G401 (cell line): ENCODE measurements around the gene HEATR1. TPM values are rescaled to one million over a fixed set of nuclear protein-coding genes. Genes with fewer than 3 reads are reported as not detected.
A peak's percentile ranks its signal among the peaks of the same experiment; 100 is the strongest.
"Not testable (repeated sequence)": the region's sequence is repeated elsewhere in the genome, so short reads cannot be mapped to it uniquely, and the experiment has no call there.

ENCODE experiments used
- DNase-seq: peaks from one replicate; pipeline ENCODE4 v3.0.0-alpha.2; 2015; ENCODE audit warnings: low spot score
- in situ Hi-C: cut with HindIII; loops from 2 replicates; pipeline ENCODE4 v1.10.0; 2016; ENCODE audit warnings: low sequenced_read_pairs, mixed read lengths
- total RNA-seq: library from RNA; depleted of rRNA; stranded (reverse); fragments of >200 nt; shearing (Covaris generic); gene quantifications from 2 replicates; pipeline ENCODE4 v1.2.3, GENCODE V29; 2014; rRNA removed

HEATR1 gene, protein sequence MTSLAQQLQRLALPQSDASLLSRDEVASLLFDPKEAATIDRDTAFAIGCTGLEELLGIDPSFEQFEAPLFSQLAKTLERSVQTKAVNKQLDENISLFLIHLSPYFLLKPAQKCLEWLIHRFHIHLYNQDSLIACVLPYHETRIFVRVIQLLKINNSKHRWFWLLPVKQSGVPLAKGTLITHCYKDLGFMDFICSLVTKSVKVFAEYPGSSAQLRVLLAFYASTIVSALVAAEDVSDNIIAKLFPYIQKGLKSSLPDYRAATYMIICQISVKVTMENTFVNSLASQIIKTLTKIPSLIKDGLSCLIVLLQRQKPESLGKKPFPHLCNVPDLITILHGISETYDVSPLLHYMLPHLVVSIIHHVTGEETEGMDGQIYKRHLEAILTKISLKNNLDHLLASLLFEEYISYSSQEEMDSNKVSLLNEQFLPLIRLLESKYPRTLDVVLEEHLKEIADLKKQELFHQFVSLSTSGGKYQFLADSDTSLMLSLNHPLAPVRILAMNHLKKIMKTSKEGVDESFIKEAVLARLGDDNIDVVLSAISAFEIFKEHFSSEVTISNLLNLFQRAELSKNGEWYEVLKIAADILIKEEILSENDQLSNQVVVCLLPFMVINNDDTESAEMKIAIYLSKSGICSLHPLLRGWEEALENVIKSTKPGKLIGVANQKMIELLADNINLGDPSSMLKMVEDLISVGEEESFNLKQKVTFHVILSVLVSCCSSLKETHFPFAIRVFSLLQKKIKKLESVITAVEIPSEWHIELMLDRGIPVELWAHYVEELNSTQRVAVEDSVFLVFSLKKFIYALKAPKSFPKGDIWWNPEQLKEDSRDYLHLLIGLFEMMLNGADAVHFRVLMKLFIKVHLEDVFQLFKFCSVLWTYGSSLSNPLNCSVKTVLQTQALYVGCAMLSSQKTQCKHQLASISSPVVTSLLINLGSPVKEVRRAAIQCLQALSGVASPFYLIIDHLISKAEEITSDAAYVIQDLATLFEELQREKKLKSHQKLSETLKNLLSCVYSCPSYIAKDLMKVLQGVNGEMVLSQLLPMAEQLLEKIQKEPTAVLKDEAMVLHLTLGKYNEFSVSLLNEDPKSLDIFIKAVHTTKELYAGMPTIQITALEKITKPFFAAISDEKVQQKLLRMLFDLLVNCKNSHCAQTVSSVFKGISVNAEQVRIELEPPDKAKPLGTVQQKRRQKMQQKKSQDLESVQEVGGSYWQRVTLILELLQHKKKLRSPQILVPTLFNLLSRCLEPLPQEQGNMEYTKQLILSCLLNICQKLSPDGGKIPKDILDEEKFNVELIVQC (N-terminal part only)
- 17.0 and 17.6 TPM in 2 replicates for total RNA-seq

DNA sequence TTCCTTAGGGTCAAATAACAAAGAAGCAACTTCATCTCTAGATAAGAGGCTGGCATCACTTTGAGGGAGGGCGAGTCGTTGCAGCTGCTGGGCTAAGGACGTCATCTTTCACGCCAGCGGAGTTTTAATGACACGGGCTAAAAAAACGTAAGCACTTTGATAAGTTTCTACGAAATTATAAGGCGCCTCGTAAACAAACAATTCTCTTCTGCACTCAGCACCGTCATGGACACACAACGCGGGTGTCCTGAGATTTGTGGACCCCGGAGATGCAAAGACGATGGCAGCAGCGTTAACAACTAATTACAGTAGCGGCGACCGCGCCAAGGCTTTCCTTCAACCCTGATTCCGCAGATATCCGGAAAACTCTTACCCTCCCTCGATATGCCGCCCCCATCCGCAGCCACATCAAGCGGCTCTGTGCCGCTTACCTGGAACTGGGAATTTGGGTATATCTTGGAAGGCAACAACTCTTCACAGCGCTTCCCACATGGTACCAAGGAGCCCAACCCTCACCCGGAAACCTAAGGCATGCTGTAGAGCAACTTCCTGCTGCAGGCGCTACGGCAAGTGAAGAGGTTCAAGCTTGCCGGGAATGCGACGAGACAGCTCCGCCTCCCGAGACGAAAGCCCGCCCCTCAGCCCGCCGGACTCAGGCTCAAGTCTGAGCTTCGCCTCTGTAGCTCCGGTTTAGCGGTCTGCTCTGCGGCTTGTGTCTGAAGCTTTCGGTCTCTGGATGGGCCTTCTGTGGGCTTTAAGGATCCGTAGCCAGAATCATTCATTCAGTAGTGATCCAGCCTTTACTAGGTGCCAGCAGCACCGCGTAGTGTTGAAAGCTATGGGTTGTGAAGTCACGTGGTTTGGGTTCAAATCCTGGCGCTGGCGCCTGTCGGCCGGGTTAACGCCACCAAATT, at the start of gene HEATR1:
Gene HEATR1, minus strand, starts transcription at position 526 of the 914 bp plus-strand sequence. Its CDS starts 421 bp downstream, at position 105.
- DNase-seq: peak; percentile 96
- in situ Hi-C loops: no loop called here

DNA sequence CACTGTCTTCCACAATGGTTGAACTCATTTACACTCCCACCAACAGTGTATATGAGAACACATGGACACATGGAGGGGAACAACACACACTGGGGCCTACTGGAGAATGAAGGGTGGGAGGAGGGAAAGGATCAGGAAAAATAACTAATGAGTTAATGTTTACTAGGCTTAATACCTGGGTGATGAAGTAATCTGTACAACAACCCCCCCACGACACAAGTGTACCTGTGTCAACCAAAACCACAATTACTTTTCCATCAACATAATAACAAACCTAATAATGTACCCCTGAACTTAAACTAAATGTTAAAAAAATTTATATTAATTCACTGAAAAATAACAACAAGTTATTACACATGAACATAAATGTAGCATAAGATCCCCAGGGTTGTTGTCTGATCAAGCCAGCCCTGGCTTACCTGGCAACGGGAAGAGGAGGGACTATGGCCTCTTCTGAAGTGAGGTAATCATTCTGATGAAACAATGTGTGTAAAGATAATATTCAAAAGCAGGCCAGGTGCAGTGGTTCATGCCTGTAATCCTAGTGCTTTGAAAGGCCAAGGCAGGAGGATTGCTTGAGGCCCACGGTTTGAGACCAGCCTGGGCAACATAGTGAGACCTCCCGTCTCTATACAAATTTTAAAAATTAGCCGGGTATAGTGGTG, 40.8 kb upstream of the HEATR1 start:
- in situ Hi-C loops: no loop called here
- no peak for DNase-seq

DNA sequence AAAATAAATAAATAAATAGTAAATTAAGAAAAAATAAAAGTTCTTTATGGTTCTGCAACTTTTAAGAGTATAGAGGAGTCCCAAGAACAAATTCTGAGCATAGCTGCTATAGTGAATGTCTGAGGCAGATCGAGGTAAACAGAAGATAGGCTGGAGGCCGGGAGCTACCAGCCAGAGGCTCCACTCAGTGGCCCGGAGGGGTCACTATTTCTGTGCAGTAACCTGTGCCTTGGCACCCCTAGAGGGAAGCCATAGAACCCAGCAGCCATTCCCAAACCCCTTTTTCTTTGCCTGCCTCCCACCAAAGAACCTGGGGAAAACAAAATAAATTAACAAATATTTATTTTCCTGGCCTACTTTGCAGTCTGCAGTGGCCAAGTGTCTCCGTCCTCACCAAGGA, 38.4 kb upstream of the HEATR1 start:
- DNase-seq: no peak
- in situ Hi-C loops: no loop called here

DNA sequence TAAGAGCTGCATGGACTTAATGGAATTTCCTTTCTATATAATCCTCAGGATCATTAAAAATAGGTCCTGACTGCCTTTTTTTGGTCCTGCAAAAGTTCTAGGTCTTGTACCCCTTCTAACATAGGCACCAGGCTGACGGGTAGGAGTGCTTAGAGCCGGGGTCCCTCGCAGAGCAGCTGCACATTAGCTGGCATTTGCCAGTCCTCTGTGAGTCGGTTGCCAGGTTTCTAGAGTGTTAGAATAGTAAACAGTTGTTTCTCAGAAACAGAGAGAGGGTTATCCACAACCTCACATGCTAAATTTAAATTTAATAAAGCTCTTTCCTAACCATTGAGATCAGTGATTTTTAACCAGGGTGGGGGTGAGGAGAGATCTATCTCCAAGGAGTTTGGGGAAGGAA, 35.4 kb upstream of the HEATR1 start:
- DNase-seq: no peak
- in situ Hi-C loops: no loop called here

DNA sequence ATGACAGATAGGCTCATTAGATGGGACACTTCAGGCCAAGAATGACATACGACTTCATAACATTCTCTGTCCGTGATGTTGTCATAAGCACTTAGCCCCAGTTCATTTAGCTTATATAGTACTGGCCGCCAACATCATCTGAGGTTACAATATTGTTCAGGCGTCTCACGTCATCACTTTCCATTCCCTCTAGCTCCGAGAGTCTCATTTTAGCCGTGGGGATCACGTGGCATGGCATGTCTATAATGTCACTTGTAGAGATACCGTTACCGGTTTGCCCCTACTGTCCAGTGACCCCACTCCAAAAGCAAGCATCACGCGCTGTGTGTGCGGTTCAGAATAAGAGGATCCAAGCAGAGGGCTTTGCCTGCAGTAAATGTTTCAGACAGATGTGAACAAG, 34.6 kb upstream of the HEATR1 start:
- in situ Hi-C loops: no loop called here

DNA sequence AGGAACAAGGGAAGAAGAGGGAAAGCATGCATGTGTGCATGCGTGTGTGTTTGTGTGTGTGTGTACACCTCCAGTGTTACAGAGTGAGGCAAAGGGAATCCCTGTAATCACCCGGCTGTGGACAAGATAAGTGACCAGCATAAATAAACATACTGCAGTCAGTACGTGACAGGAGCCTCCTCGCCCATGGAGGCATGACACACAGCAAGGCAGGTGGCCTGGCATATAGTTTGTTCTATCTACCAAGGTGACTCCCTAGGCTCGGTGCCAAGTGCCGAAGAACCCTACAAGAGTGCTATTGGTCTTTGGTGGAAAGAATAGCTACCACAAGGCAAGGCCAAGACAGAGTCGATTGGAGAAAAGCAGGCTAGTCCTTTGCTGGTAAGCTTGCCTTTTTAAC, 31.7 kb upstream of the HEATR1 start:
- in situ Hi-C loops: no loop called here
- no peak for DNase-seq

More for the DNA sequence above, 34.6 kb upstream of the HEATR1 start:
- no peak for DNase-seq

DNA sequence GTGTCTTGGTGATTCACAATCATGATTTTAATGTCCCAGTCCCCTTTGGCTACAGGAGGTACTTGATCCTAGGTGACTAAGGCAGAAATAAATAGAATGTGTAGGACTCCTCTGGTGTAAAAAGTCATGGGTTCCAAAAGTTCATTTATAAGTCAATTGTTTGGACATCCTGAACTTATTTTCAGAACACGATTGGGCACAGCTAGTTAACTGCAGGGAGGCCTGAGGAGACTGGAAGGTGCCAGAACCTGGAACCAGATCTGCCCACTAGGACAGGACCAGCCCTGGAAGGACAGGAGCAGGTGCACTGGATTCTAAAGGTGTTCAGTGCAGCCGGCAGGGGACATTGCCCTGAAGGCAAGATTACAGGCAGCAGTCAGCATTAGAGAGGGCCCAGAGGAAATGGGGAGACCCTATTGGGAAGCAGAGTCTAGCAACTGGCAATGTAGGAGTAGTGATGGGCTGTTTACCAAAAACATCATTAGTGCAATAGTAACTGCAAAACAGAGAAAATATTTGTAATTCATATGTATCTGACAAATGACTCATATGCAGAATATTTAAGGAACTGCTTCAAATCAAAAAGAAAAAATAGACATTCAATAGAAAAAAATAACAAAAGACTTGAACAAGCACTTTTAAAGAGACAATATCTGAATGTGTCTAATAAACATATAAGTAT, 23.6 kb upstream of the HEATR1 start:
- in situ Hi-C loops: no loop called here
- no peak for DNase-seq

DNA sequence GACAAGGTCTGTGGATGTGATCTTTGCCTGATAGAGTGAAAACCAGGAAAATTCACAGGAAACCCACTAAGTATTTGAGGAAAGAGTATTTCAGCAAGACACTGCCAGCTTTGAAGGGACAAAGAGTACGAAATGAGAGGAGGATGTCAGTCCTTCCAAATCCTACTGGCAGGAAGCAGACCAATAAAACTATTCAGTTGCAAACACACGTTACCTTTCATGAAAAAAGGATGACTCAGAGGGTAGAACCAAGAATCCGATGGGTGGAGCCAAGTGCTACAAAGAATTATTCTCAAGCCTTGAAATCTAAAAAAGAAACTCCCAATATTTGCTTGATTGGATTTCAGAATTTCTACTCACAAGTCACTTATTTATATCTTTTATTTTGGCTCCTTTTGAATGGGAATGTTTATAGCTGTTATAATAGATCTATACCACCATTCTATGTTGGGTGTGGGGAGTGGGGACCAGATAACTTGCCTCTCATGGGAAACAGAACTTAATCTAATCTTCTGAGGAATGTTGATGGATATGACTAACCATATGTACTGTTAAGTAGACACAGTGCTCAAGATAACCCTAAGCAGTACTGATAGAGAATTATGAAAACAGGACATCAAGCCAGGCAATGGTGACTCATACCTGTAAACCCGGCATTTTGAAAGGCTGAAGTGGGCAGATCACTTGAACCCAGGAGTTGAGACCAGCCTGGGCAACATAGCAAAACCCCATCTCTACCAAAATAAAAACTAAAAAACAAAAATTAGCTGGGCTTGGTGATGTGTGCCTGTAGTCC, 19.3 kb upstream of the HEATR1 start:
- in situ Hi-C loops: no loop called here
- no peak for DNase-seq

DNA sequence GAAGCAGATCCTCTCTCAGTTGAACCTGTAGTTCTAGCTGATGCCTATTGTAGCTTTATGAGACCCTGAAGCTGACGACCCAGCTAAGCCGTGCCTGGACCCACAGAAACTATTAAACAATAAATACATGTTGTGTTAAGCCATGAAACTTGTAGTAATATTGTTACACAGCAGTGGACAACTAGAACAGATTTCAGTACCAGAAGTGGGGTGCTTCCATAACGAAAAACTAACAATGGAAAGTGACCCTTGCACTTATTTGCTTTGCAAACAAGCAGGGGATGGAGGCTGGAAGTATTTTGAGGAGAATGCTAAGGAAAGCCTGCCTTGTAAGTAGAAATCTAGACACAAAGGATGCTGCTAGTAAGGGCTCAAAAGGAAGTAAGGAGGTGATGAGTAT, 18.1 kb upstream of the HEATR1 start:
- no peak for DNase-seq
- in situ Hi-C loops: no loop called here

DNA sequence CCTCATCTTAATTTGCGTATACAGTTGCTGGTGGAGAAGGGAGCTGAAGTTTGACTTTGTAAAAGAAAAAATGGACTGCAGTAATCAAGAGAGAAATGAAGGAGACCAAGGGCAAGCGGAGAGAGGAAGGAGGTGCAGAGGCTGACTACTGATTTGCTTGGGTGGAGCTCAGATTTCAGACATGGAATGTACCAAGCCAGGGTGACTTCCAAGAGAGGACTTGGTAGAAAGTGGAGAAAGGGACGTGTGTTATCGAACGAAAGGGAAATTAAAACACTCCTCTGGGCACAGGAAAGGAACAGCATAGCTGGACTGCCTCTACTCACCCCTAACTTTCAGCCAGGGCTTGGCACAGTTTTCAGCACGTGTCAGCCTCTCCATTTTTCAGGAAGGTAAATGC, 15.1 kb upstream of the HEATR1 start:
- in situ Hi-C loops: no loop called here
- DNase-seq: no peak

DNA sequence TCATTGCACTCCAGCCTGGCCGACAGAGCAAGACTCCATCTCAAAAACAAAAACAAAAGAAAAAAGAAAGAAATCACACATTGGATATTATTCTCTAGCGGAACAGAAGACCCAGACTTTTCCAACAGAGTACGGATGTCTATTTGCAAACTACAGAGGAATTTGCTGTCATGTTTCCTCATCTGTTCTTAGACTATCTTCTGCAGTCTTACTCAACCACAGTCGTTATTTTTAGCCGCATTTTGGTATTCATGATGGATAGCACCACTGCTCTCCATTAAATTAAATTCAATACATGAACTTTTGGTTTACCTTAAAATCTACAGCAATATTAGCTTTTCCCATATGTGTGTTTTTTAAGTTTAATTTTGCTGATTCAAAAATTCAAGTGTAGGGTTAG, 14.2 kb upstream of the HEATR1 start:
- DNase-seq: no peak
- in situ Hi-C loops: no loop called here

DNA sequence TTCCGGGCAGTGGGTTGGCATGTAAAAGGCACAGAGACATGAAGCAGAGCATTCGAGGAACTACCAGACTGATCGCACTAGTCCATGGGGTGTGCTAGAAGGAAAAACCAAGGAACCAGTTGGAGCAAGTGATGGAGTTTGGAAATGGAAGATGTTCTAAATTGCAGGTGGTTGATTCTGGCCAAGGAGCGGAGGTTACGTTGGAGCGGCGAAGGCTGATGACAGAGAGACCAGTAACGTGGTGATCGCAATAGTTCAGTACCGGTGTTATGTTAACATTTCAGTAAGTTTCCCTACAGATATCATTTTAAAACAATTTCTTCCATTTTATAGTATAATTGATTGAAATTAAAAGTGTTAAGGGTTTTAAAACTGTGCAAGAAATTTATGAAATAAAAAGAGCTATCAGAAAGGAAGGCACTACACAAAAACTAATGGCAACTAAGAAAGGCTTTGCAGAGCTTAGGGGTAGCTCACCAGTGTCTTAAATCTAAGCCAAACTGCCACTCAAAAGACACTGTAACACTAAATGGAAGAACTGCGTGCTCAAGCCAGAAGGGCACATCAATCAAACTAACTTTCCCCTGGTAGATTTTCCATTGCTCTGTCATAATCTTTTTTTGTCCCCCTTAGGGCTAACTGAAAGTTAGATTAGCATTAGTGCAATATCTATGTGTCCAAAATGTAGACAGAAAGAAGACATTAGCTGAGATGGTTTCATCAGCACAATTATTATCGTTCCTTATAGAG, 11.3 kb upstream of the HEATR1 start:
- no peak for DNase-seq
- in situ Hi-C loops: no loop called here

DNA sequence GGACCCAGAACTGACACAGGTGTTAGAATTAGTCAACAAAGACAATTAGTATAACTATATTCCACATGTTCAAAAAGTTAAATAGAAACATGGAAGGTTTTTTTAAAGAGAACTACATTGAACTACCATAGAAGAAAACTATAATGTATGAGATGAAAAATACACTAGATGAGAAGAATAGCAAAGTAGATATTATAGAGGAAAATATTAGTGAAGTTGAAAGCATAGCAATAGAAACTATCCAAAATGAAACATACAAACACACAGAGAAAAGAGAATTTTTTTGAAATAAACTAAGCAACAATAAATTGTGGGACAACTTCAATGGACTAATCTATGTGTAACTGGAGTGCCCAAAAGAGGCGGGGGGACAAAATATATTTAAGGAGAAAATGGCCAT, 8.0 kb upstream of the HEATR1 start:
- no peak for DNase-seq
- in situ Hi-C loops: no loop called here

DNA sequence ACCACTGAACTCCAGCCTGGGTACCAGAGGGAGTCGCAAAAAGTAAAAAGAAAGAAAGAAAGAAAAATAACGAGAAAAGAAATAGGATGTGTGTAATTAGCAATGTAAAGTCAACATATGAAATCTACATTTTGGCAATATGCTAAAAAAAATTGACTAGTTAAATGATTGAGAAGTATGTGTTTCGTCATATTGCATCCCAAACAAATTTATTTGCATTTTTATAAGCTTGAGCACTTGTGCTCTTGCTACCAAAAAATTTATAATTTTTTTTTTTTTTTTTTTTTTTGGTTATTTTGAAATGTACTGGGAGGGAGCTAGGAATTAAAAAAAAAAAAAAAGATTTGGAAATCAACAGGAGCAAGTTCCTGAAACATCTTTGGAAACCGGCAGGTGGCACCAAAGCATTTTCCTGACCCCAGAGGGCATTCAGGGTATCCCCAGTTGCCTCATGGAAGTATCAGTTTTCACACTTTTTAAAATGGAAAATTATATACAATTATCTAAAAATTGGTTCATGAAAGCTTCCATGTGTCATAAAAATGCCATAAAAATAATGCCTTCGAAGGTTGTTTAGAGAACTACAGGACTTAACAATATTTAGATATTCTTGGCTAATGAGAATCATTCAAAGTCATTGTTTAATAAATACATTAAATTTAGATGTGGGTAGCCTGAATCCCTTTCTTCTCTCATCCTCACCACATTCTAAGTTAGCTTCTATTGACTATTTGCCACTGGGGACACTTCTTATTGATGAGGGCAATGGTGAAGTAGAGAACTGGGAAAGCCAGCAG, 4.8 kb upstream of the HEATR1 start:
- peak; percentile 41 for DNase-seq
- in situ Hi-C loops: no loop called here

DNA sequence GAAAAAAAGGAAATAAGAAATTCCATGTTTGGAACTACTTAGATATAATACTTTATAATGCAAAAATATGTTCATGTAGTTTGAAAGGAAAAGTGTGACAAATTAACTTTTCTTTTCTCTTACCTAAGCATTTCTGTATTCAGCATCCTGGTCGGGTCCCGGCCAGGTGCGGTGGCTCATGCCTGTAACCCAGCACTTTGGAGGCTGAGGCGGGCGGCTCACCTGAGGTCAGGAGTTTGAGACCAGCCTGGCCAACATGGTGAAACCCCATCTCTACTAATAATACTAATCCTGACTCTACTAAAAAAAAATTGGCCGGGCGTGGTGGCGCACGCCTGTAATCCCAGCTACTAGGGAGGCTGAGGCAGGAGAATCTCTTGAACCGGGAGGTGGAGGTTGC, 3.3 kb upstream of the HEATR1 start:
- DNase-seq, in situ Hi-C loops: not testable (repeated sequence)
